D721Med (cell line): ENCODE data around the gene FOXD1.

Experiments
- DNase-seq: peaks from one replicate; pipeline ENCODE4 v3.0.0; 2011; ENCODE audit warnings: low spot score; ENCODE audit not compliant: insufficient read length
- FAIRE-seq: peaks from 2 replicates; lab custom pipeline; 2011; peaks lifted over from hg19 to GRCh38; lab: Jason Lieb, UNC
- TF ChIP-seq, protein P1 (sequence below): IDR thresholded peaks from 2 replicates; pipeline ENCODE4 v1.5.1; 2012; ENCODE audit warnings: mild to moderate bottlenecking, control low read depth; ENCODE audit not compliant: insufficient read depth; ENCODE audit errors: missing control alignments

FOXD1 gene

DNA sequence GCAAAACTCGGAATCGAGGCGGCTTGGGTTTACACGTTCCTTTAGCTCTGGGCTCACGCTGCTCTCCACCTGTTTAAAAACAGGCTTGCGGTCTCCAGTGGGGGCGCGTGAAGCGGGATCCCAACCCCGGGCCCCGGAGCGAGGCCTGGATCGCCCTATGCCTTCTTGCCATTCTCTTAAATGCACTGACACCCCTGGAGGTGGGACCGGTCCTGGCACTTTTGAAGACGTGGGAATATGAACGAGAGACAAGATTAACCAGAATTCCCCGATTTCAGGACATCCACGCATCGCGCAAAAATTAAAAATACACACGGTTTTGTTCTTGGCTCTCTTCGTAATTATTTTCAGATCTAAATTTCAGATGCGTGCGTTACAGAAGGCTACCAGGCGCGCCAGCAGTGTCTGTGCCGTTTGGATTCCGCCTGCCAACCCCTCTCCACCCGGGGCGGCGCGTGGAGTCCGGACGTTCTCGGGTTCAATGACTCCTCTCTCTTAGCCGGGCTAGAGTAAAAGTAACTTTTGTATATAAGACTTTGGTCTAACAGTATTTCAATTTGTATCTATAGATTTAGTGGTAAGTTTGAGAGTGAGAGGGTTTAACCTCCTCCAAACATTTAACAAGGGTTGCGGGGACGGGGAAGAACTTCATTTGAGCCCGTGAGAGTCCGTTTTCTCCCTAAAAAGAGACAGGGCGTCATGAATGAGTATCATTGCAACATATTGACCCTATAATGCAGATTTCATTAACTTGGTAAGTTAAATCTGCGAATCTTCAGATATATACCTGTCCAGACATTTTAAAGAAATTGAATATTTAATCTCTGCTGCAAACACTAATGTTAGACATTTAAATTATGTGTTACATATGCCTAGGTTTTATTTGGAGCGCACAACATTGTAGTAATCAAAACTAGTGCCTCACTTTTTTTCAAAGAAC lies 3.8 kb downstream of the FOXD1 start:
- TF ChIP-seq, protein P1, sequence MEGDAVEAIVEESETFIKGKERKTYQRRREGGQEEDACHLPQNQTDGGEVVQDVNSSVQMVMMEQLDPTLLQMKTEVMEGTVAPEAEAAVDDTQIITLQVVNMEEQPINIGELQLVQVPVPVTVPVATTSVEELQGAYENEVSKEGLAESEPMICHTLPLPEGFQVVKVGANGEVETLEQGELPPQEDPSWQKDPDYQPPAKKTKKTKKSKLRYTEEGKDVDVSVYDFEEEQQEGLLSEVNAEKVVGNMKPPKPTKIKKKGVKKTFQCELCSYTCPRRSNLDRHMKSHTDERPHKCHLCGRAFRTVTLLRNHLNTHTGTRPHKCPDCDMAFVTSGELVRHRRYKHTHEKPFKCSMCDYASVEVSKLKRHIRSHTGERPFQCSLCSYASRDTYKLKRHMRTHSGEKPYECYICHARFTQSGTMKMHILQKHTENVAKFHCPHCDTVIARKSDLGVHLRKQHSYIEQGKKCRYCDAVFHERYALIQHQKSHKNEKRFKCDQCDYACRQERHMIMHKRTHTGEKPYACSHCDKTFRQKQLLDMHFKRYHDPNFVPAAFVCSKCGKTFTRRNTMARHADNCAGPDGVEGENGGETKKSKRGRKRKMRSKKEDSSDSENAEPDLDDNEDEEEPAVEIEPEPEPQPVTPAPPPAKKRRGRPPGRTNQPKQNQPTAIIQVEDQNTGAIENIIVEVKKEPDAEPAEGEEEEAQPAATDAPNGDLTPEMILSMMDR, result no peak
- FAIRE-seq (no peak), DNase-seq (no peak)

DNA sequence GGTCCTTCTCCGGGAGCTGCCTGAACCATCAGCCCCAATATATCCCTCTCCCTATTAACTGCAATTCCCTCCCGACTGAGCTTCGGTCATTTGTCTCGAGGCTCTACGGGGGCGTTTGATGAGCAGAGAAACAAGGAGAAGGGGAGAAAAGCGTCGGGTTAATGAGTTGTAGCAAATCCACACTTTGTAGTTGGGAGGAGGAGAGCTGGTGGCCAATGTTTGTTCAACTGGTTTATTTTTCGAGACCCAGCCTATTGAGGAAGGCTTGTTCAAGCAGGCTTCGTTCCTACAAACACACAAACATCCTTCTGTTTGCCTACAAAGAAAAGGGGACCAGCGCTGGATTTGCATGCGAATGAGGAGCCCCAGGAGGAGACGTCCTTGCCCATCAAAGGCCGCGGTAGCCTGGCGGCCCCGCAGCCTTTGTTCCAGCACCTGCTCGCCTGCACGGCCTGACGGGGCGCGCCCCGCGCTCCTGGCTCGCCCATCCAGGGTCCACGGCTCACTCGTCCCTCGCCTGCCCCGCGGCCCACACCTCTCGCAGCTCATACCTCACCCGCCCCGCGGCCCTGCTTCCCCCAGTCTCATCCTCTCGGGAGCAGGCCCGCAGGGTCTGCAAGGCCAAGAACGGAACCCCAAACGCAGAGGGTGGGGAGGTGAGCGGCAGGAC lies 4.6 kb downstream of the FOXD1 start:
- FAIRE-seq, result no peak
- TF ChIP-seq, protein P1, result no peak
- no peak for DNase-seq

GRCh38 chr5:73442996-73443627 lies 5.5 kb downstream of the FOXD1 start:
- DNase-seq, result no peak
- TF ChIP-seq, protein P1, result no peak
- FAIRE-seq, result no peak

- TF ChIP-seq, protein P1, result no peak
- FAIRE-seq, result no peak
Measured at GRCh38 chr5:73442231-73442811, 6.3 kb downstream of the FOXD1 start.

GRCh38 chr5:73441378-73441777 lies 7.2 kb downstream of the FOXD1 start:
- FAIRE-seq (no peak), DNase-seq (no peak)
- TF ChIP-seq, protein P1, result no peak

More at GRCh38 chr5:73442231-73442811, 6.3 kb downstream of the FOXD1 start:
- no peak for DNase-seq

GRCh38 chr5:73440262-73440661 lies 8.3 kb downstream of the FOXD1 start:
- DNase-seq, result no peak
- TF ChIP-seq, protein P1, result no peak
- no peak for FAIRE-seq
